Mesendoderm (in vitro differentiated cells): ENCODE results near the gene CEP72.
"Not testable (repeated sequence)": the region's sequence is repeated elsewhere in the genome, so short reads cannot be mapped to it uniquely, and the experiment has no call there.

ENCODE experiments used
- DNase-seq: peaks from one replicate; pipeline ENCODE4 v3.0.0; 2013
- H2AK5ac ChIP-seq: 2 replicates; pipeline ENCODE4 v1.6.1; 2013; ENCODE audit warnings: low read length, inconsistent platforms
- H2BK120ac ChIP-seq: 2 replicates; pipeline ENCODE4 v1.6.1; 2013; ENCODE audit warnings: low read depth, mild to moderate bottlenecking, low read length, moderate library complexity, mixed read lengths
- H2BK15ac ChIP-seq: replicated peaks from 2 replicates; pipeline ENCODE4 v1.6.1; 2013; ENCODE audit warnings: low read depth, mild to moderate bottlenecking, moderate library complexity
- H2BK5ac ChIP-seq: 2 replicates; pipeline ENCODE4 v1.6.1; 2013; ENCODE audit warnings: low read length, inconsistent platforms
- H3K18ac ChIP-seq: 2 replicates; pipeline ENCODE4 v1.6.1; 2013; ENCODE audit warnings: mild to moderate bottlenecking, low read length, mixed read lengths
- H3K23ac ChIP-seq: one replicate; pipeline ENCODE4 v1.6.1; 2013; ENCODE audit warnings: low read length
- H3K27ac ChIP-seq: 2 replicates; pipeline ENCODE4 v1.5.1; 2013; ENCODE audit warnings: low read depth, mild to moderate bottlenecking, inconsistent platforms, low read length, moderate library complexity
- H3K27me3 ChIP-seq: 2 replicates; pipeline ENCODE4 v1.6.1; 2013; ENCODE audit warnings: low read length, control low read depth, mild to moderate bottlenecking, inconsistent platforms; ENCODE audit not compliant: insufficient read depth, poor library complexity
- H3K36me3 ChIP-seq: 2 replicates; pipeline ENCODE4 v1.6.1; 2013; ENCODE audit warnings: low read length, inconsistent platforms; ENCODE audit not compliant: control insufficient read depth, insufficient read depth
- H3K4ac ChIP-seq: one replicate; pipeline ENCODE4 v1.6.1; 2013; ENCODE audit warnings: low read depth, mild to moderate bottlenecking, low read length, moderate library complexity
- H3K4me1 ChIP-seq: 2 replicates; pipeline ENCODE4 v1.6.1; 2013; ENCODE audit warnings: low read depth, low read length, inconsistent platforms; ENCODE audit not compliant: control insufficient read depth
- H3K4me2 ChIP-seq: 2 replicates; pipeline ENCODE4 v1.6.1; 2013; ENCODE audit warnings: low read length
- H3K4me3 ChIP-seq: 2 replicates; pipeline ENCODE4 v1.5.1; 2013; ENCODE audit warnings: mild to moderate bottlenecking, low read length
- H3K56ac ChIP-seq: one replicate; pipeline ENCODE4 v1.6.1; 2013; ENCODE audit warnings: low read length
- H3K79me1 ChIP-seq: 2 replicates; pipeline ENCODE4 v1.6.1; 2013; ENCODE audit warnings: low read length, inconsistent platforms
- H3K79me2 ChIP-seq: 2 replicates; pipeline ENCODE4 v1.6.1; 2013; ENCODE audit warnings: mild to moderate bottlenecking, low read length; ENCODE audit not compliant: control insufficient read depth, insufficient read depth
- H3K9ac ChIP-seq: 2 replicates; pipeline ENCODE4 v1.6.1; 2013; ENCODE audit warnings: low read length, inconsistent platforms
- H4K5ac ChIP-seq: one replicate; pipeline ENCODE4 v1.6.1; 2013; ENCODE audit warnings: low read length
- H4K8ac ChIP-seq: one replicate; pipeline ENCODE4 v1.6.1; 2013; ENCODE audit warnings: low read depth, mild to moderate bottlenecking, control low read depth, low read length, moderate library complexity
- WGBS: extraction: QIAGEN DNeasy Blood & Tissue Kit; methylation state at CpG from one replicate; pipeline ENCODE4 v1.1.7; 2013; ENCODE audit warnings: low lambda C conversion rate, missing lambda C conversion rate; ENCODE audit not compliant: insufficient coverage; ENCODE audit errors: extremely low coverage; 5-methylcytosine and 5-hydroxymethylcytosine counted together

The CEP72 gene

GRCh38 chr5:679166-679895 is 67.2 kb downstream of the CEP72 start:
- H3K36me3 ChIP-seq, H4K5ac ChIP-seq, H3K79me1 ChIP-seq, H2AK5ac ChIP-seq, DNase-seq, H3K4ac ChIP-seq, H3K4me2 ChIP-seq, H3K23ac ChIP-seq, H3K9ac ChIP-seq, H2BK120ac ChIP-seq, H3K27ac ChIP-seq, H3K56ac ChIP-seq, H3K18ac ChIP-seq, H2BK15ac ChIP-seq, H4K8ac ChIP-seq, H2BK5ac ChIP-seq, H3K27me3 ChIP-seq, H3K4me3 ChIP-seq, H3K79me2 ChIP-seq, H3K4me1 ChIP-seq: not testable (repeated sequence)
- no CpG with 5 or more reads among the region's 17 CpGs for WGBS

- not testable (repeated sequence) for H3K18ac ChIP-seq, H3K4me1 ChIP-seq, H3K56ac ChIP-seq, H2BK15ac ChIP-seq, H2AK5ac ChIP-seq, H4K5ac ChIP-seq, H3K36me3 ChIP-seq, H3K4me2 ChIP-seq, H3K9ac ChIP-seq, H3K79me2 ChIP-seq, DNase-seq, H3K79me1 ChIP-seq, H3K4me3 ChIP-seq, H3K23ac ChIP-seq, H3K27me3 ChIP-seq, H2BK120ac ChIP-seq, H2BK5ac ChIP-seq, H3K4ac ChIP-seq, H4K8ac ChIP-seq, H3K27ac ChIP-seq
- no CpG with 5 or more reads among the region's 32 CpGs for WGBS
Observed at GRCh38 chr5:680118-680795, 68.1 kb downstream of the CEP72 start.

GRCh38 chr5:680836-681235 is 68.7 kb downstream of the CEP72 start:
- not testable (repeated sequence) for H3K4me2 ChIP-seq, H3K9ac ChIP-seq, DNase-seq, H3K79me2 ChIP-seq, H3K4ac ChIP-seq, H3K4me1 ChIP-seq, H3K4me3 ChIP-seq, H2BK15ac ChIP-seq, H4K8ac ChIP-seq, H3K36me3 ChIP-seq, H3K56ac ChIP-seq, H4K5ac ChIP-seq, H3K18ac ChIP-seq, H3K79me1 ChIP-seq, H2AK5ac ChIP-seq, H3K27me3 ChIP-seq, H3K27ac ChIP-seq, H2BK120ac ChIP-seq, H3K23ac ChIP-seq, H2BK5ac ChIP-seq
- no CpG with 5 or more reads among the region's 13 CpGs for WGBS

- not testable (repeated sequence) for H3K4me3 ChIP-seq, H2BK15ac ChIP-seq, H3K36me3 ChIP-seq, H3K4me2 ChIP-seq, H4K5ac ChIP-seq, H3K27me3 ChIP-seq, H4K8ac ChIP-seq, DNase-seq, H2BK5ac ChIP-seq, H3K27ac ChIP-seq, H3K4ac ChIP-seq, H3K4me1 ChIP-seq, H3K23ac ChIP-seq, H3K79me2 ChIP-seq, H3K18ac ChIP-seq, H2AK5ac ChIP-seq, H2BK120ac ChIP-seq, H3K9ac ChIP-seq, H3K56ac ChIP-seq, H3K79me1 ChIP-seq
- no CpG with 5 or more reads among the region's 17 CpGs for WGBS
Observed at GRCh38 chr5:681317-682191, 69.4 kb downstream of the CEP72 start.

GRCh38 chr5:682216-682615 is 70.1 kb downstream of the CEP72 start:
- not testable (repeated sequence) for H3K27ac ChIP-seq, H3K23ac ChIP-seq, H4K5ac ChIP-seq, H3K27me3 ChIP-seq, H3K79me2 ChIP-seq, H3K4me2 ChIP-seq, H3K36me3 ChIP-seq, H4K8ac ChIP-seq, H3K56ac ChIP-seq, H3K79me1 ChIP-seq, H3K18ac ChIP-seq, H2AK5ac ChIP-seq, H2BK5ac ChIP-seq, H3K4ac ChIP-seq, H2BK120ac ChIP-seq, DNase-seq, H2BK15ac ChIP-seq, H3K9ac ChIP-seq, H3K4me1 ChIP-seq, H3K4me3 ChIP-seq
- no CpG with 5 or more reads among the region's 3 CpGs for WGBS
